Right forelimb (tissue), 1 donor: ENCODE data around the gene FBXL22.
"Not testable (repeated sequence)": the region's sequence is repeated elsewhere in the genome, so short reads cannot be mapped to it uniquely, and the experiment has no call there.

Experiments
- DNase-seq: peaks from one replicate; pipeline ENCODE4 v3.0.0-alpha.2; 2018

FBXL22 gene

DNA sequence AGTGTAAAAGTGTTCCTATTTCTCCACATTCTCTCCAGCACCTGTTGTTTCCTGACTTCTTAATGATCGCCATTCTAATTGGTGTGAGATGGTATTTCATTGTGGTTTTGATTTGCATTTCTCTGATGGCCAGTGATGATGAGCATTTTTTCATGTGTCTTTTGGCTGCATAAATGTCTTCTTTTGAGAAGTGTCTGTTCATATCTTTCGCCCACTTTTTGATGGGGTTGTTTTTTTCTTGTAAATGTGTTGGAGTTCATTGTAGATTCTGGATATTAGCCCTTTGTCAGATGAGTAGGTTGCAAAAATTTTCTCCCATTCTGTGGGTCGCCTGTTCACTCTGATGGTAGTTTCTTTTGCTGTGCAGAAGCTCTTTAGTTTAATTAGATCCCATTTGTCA lies 20.4 kb downstream of the FBXL22 start:
- DNase-seq: not testable (repeated sequence)

DNA sequence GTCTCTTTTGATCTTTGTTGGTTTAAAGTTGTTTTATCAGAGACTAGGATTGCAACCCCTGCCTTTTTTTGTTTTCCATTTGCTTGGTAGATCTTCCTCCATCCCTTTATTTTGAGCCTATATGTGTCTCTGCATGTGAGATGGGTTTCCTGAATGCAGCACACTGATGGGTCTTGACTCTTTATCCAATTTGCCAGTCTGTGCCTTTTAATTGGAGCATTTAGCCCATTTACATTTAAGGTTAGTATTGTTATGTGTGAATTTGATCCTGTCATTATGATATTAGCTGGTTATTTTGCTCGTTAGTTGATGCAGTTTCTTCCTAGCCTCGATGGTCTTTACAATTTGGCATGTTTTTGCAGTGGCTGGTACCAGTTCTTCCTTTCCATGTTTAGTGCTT lies 23.6 kb downstream of the FBXL22 start:
- DNase-seq: not testable (repeated sequence)

DNA sequence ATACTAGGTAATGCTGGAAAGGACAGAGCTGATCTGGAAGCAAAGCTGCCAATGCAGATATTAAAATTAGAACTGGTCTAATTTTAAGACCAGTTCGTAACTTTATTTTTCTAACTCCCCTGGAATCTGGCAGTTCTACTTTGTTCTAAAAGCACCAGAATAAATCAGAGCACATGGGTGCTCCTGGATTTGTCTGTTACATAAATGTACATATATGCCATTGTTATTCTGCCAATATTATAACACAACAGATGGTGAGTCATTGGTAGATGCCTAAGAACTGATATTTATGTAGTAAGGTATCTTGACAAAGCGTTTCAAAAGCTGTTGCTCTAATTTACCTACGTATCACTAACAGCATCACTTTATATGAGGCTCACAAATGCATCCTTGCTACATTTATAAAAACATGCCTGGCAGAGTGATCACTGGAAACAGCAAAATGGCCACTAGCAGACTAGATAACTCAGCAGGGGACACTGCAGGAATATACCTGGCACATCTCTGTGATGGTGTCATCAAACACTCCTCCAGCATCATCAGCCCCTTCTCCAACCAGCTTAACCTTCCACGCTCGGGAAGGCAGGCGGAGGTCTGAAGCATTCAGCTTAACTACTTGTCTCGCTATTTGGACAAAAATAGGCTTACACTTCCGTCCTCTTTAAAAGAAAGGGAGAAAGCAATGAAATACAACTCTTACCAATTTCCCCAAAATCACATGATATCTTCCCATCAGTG lies 26.2 kb downstream of the FBXL22 start:
- DNase-seq: no peak

DNA sequence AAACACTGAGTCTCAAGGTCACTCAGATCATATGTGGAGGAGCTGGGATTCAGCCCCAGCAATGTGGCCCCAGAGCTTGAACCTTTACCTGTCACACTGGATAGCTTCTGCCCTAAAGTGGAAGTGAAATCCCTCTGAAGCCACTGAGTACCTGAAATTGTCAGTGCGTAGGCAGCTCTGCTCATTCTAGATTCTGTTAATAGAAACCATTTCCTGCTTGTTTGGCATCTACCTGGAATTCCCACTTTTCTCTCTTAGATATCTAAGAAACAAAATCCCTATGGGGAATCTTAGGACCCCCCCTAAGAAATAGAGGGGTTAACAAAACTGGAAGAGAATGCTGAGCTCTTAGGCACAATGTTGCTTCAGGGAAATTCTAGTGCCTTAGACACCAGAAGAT lies 29.8 kb downstream of the FBXL22 start:
- DNase-seq: no peak

DNA sequence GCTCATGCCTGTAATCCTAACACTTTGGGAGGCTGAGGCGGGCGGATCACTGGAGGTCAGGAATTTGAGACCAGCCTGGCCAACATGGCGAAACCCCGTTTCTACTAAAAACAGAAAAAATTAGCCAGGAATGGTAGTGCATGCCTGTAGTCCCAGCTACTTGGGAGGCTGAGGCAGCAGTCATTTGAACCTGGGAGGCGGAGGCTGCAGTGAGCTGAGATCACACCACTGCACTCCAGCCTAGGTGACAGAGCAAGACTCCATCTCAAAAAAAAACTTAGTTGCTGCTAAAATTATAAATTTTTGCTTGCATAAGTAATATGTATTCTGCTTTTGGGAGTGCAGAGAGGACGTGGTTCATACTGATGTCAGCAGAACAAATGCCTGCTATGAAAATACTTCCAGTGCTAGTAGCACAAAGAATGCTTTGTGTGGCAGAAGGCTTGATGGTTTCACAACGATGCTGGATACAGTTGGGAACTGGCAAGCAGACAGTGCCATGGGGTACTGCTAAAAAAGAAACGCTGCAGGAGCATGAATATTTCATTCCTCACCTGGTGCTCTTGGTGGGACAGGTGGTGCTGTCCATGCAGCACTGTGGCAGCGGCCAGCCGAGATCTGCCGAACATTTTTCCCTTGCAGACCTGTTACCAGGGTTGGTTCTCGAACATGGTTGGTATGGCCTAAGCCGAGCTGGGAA lies 31.1 kb downstream of the FBXL22 start:
- DNase-seq: no peak

DNA sequence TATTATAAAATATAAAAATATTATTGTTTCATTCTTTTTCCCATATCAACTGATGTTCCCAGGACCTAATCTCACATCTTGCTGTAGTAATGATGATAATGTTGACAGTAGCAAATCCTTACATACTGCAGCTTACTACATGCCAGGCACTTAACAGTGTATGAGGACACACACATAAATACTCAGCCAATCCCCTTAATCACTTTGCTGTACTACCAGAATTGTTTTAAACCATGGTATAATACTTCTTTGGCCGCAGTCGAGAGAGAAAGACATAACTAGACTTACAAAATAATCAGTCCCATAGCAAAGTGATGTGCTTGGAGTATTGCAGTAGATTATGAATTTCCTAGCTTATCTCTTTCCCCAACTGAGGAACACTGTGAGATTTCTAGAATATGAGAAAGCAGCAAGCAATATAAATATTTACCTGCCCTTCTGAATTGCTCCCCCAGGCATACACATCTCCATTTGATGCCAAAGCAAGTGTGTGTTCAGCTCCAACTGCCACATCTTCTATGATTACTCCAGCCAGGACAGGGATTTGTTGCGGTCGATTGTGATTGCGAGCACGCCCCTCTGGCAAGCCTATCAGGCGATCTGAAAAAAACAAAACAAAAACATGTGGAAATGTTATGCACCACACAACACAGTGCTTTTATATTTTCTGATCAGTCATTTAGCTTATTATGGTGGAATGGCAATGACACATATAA lies 33.0 kb downstream of the FBXL22 start:
- no peak for DNase-seq

DNA sequence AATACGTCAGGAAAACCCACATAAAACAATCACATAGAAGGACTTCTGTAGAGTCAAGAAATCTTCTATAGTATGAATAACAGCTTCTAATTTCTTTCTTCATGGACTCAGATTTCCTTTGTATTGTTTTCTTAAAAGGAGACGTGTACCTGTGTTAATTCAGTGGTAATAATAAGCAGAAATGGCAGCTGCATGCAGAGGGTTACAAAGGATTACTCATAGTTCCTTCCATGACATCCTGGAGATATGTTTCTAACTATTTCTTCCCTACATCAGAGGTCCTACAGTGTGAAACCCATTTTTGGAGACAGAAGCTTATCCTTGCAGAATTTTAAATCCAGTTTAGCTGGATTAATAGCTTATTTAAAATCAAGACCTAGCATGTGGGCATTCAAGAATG lies 36.1 kb downstream of the FBXL22 start:
- no peak for DNase-seq

DNA sequence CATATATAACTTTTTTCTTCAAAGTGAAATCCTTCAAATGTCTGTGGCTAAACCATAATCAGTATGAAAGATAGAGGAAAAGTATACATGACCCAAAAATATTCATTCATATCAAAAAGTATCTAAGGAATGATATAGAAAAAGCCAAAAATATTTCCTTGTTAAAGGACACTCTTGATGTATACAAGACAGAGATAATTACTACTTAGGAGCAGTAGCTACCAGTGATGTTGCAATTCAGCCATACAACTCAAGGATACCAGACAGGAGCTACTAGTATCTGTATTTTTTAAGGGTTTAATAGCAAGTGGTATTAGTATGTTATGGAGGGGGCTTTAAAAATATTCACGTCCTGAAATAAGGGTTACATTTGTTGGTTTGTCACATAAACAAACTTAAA lies 37.0 kb downstream of the FBXL22 start:
- no peak for DNase-seq

DNA sequence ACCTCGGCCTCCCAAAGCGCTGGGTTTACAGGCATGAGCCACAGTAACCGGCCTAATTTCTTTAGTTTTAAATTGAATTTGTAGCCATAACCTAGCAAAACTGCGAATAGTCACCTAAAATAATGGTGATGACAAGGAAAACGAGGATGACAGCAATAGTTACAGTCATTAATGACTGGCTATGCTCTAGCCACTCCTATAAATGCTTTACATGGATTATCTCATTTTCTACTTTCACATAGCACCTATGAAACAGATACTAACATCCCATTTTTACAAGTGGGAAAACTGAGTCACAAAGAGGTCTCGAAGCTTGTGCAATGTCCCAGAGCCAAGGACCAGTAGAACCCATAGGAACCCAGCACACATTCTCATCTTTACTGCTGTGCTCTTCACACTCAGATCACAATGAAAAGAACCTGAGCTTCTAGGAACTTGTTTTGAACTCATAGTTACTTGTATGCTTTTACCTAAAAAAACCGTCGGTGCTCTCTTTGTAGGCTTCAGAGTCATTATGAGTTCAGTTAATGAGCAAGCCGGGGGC lies 39.4 kb downstream of the FBXL22 start:
- no peak for DNase-seq

DNA sequence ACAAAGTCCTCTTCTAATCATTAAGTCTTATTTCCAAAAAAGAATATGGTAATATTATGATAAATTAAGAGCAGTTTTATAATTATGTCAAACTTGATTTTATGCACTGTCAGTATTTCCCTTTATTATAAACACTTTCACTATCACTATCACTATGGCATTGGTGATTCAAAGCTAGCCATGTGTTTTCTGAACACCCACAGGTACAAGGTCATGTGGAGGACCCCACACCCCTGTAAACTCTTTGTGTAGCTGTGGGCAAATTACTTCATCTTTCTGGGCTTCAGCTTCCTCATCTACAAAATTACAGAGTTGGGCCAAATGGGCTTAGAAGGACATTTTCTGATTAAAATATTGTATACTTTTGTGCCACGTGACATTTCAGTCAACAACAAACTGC lies 41.7 kb downstream of the FBXL22 start:
- no peak for DNase-seq

DNA sequence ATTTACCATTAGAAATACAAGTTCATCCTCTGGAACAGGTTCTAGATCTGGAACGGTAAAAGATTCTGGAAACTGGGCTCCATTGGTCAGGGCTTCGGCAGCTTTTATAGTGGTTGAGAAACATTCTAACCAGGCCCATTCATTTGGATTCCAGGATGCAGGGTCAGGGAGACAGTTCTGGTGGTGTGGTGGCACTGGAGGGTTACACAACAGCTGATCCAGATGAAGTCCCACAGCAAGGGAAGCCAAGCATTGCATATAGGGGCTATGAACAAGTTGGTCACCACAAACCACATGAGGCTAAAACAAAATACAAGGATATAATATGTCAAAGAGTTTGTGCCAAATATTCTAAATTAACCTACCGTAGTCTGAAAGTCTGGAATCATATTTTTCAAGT lies 43.0 kb downstream of the FBXL22 start:
- no peak for DNase-seq
